GM23248 (cell line): ENCODE results near the gene FGF1. TPM values are rescaled to one million over a fixed set of nuclear protein-coding genes. Genes with fewer than 3 reads are reported as not detected.

Experiments used
- DNase-seq: peaks from one replicate; pipeline ENCODE4 v3.0.0-alpha.2; 2015
- H2AFZ ChIP-seq: fragments of 200-600 bp; sonication (generic); 2 replicates; pipeline ENCODE4 v1.6.1; 2016; ENCODE audit warnings: antibody characterized with exemption
- H3F3A ChIP-seq: fragments of 200-600 bp; sonication (generic); 2 replicates; pipeline ENCODE4 v1.6.1; 2016; ENCODE audit warnings: mild to moderate bottlenecking, antibody characterized with exemption, mixed run types; ENCODE audit not compliant: insufficient read depth
- H3K27ac ChIP-seq: fragments of 200-600 bp; sonication (generic); 2 replicates; pipeline ENCODE4 v1.5.1; 2016; ENCODE audit warnings: mild to moderate bottlenecking
- H3K27me3 ChIP-seq: fragments of 200-600 bp; sonication (generic); replicated peaks from 2 replicates; pipeline ENCODE4 v1.6.1; 2016; ENCODE audit warnings: mild to moderate bottlenecking; ENCODE audit not compliant: insufficient read depth
- H3K36me3 ChIP-seq: fragments of 200-600 bp; sonication (generic); 2 replicates; pipeline ENCODE4 v1.6.1; 2016; ENCODE audit warnings: low read depth, mild to moderate bottlenecking
- H3K4me1 ChIP-seq: fragments of 200-600 bp; sonication (generic); 2 replicates; pipeline ENCODE4 v1.6.1; 2016; ENCODE audit warnings: mild to moderate bottlenecking; ENCODE audit not compliant: insufficient read depth
- H3K4me2 ChIP-seq: fragments of 200-600 bp; sonication (generic); one replicate; pipeline ENCODE4 v1.6.1; 2016; ENCODE audit warnings: mild to moderate bottlenecking; ENCODE audit not compliant: unreplicated experiment
- H3K4me3 ChIP-seq: fragments of 200-600 bp; sonication (generic); 2 replicates; pipeline ENCODE4 v1.5.1; 2016; ENCODE audit warnings: mild to moderate bottlenecking
- H3K79me2 ChIP-seq: fragments of 200-600 bp; sonication (generic); 2 replicates; pipeline ENCODE4 v1.6.1; 2016; ENCODE audit warnings: mild to moderate bottlenecking; ENCODE audit not compliant: insufficient read depth
- H3K9ac ChIP-seq: fragments of 200-600 bp; sonication (generic); 2 replicates; pipeline ENCODE4 v1.6.1; 2016; ENCODE audit warnings: mild to moderate bottlenecking
- H3K9me2 ChIP-seq: fragments of 200-600 bp; sonication (generic); 2 replicates; pipeline ENCODE4 v1.6.1; 2016; ENCODE audit warnings: mixed run types, mild to moderate bottlenecking, moderate library complexity; ENCODE audit not compliant: insufficient read depth
- H3K9me3 ChIP-seq: fragments of 200-600 bp; sonication (generic); one replicate; pipeline ENCODE4 v1.6.1; 2017; ENCODE audit warnings: low read depth
- H4K20me1 ChIP-seq: fragments of 200-600 bp; sonication (generic); 2 replicates; pipeline ENCODE4 v1.6.0; 2016; ENCODE audit not compliant: insufficient read depth
- EZH2 ChIP-seq: fragments of 200-600 bp; sonication (generic); IDR thresholded peaks from 2 replicates; pipeline ENCODE4 v1.6.1; 2018; ENCODE audit warnings: antibody characterized with exemption, mild to moderate bottlenecking; ENCODE audit not compliant: insufficient read depth, poor library complexity, severe bottlenecking
- EZH2phosphoT487 ChIP-seq: fragments of 200-600 bp; sonication (generic); IDR thresholded peaks from 2 replicates; pipeline ENCODE4 v1.6.1; 2018; ENCODE audit warnings: antibody characterized with exemption, moderate library complexity, mild to moderate bottlenecking, low read depth; ENCODE audit not compliant: insufficient read depth
- WGBS, 2 experiments: methylation state at CpG; one replicate each; pipeline ENCODE4 v1.1.6; 2015 to 2017; ENCODE audit warnings: low lambda C conversion rate in 2 of 2, low coverage in 1 of 2; ENCODE audit errors: missing lambda C conversion rate in 2 of 2; 5-methylcytosine and 5-hydroxymethylcytosine counted together
- in situ Hi-C: fragments of 300-500 bp; cut with MboI; formaldehyde crosslinking; loops from 2 replicates; pipeline ENCODE4 v1.15.0; 2020
- polyA plus RNA-seq: library from polyadenylated mRNA; unstranded; fragments of >200 nt; fragmentation: Nextera tagmentation; extraction: Ambion mirVana; gene quantifications from 2 replicates; pipeline ENCODE4 v1.2.1, GENCODE V29; 2016
- total RNA-seq: library from RNA; depleted of rRNA; stranded (reverse); fragments of >200 nt; shearing (Covaris generic); gene quantifications from 2 replicates; pipeline ENCODE4 v1.2.3, GENCODE V29; 2014; rRNA removed

FGF1 gene
- total and polyA plus RNA-seq, 2 experiments from 2014 or later: 13.8 to 29.6 TPM

DNA sequence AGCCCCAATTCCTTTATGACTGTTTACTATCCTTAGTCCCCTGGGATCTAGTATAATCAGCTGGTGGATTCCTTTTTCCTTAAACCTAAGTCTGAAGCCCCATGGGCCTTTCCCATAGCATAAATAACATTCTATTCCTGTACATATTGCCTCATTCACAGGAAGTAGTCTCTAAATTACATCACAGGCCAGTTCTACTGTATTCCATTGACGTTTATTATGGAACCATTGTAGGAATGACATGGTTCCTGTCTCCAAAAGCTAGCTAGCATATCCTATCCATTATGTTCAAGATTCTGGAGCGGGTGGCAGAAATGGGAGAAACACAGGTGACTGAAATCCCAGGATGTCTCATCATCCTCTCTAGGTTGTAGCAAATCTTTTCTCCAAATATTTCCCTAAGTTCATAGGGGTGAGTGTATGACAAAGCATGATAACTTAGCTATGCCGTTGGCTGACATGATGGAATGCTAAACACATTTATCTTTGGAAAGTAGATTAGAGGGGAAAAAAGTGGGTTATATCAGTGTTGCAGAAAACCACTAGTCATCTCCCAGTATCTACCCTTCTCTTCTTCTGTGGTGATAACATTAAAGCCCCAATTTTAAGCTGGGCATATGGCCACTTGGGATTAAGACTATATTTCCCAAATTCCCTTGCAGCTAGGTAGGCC, 140.1 kb downstream of the FGF1 start:
- Histone ChIP-seq H3K27ac (no peak overlapping the region), H2AFZ (0 out of 2 replicates have a peak overlapping the region, but pooled peaks have one; percentile 0), H3K9ac (no peak overlapping the region), H3K36me3 (no peaks in the 10 kb centered on the region), H3K79me2 (no peaks in the 10 kb centered on the region), H3K4me3 (no peak overlapping the region), H3K9me2 (no peaks in the 10 kb centered on the region), H3K4me1 (peaks cover 53% of the 10 kb centered on the region), H3K27me3 (no peaks in the 10 kb centered on the region), H4K20me1 (no peaks in the 10 kb centered on the region), H3K9me3 (no peaks in the 10 kb centered on the region), H3F3A (peaks cover 20% of the 10 kb centered on the region), H3K4me2 (no peak overlapping the region)
- DNase-seq: peak; percentile 42
- 79 to 80% methylated on average over 3 of the region's 3 CpGs for WGBS, 2 experiments
- in situ Hi-C loops: loop anchor here (10.0 kb wide), 1 partner anchor 221 kb away; the partner anchor contains the start of gene SPRY4
- no peak for TF ChIP-seq EZH2phosphoT487
- TF ChIP-seq EZH2: no peak

DNA sequence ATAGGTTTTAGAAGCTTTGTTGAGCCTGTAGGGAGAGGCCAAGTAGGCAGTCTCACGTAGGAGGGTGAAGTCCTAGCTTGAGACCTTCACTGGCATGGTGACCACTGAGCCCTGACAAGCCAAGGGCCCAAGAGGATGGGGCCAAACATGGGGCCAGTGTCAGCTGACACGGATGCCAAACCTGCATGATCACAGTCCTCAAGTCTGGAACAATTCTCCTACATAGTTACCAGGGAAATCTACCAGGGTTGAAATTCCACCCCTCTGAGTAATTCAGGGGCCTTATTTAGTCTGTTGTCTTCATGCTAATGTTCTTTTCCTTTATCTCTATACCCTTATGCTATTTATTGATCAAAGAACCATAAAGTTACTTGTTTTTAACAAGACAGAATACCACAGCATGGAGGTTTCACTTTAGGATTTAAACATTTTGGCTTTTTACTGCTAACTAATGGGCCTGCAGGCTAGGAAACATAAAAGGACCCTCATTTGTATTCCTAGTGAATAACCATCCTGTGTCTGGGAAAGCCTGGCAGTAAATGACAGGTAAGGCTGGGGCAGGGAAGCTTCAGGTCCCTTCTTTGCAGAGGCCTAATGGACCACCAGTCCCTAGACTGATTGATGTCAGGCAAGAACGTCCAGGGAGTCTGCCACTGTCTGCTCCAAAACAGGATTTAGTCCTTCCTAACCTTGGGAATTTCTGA, 140.8 kb downstream of the FGF1 start:
- H3K27ac ChIP-seq: no peak overlapping the region
- H2AFZ ChIP-seq: 0 out of 2 replicates have a peak overlapping the region, but pooled peaks have one; percentile 0
- no peak for TF ChIP-seq EZH2
- no peak for TF ChIP-seq EZH2phosphoT487
- no peaks in the 10 kb centered on the region for H3K79me2 ChIP-seq
- H3K9ac ChIP-seq: no peak overlapping the region
- in situ Hi-C loops: loop anchor here (10.0 kb wide), 1 partner anchor 220 kb away; the partner anchor contains the start of gene SPRY4
- WGBS, 2 experiments: 82% methylated on average over 3 of the region's 3 CpGs
- no peak overlapping the region for H3K4me3 ChIP-seq
- DNase-seq: peak; percentile 42
- no peak overlapping the region for H3K4me2 ChIP-seq
- no peaks in the 10 kb centered on the region for H3K9me3 ChIP-seq
- H3K27me3 ChIP-seq: no peaks in the 10 kb centered on the region
- peaks cover 57% of the 10 kb centered on the region for H3K4me1 ChIP-seq
- no peaks in the 10 kb centered on the region for H4K20me1 ChIP-seq
- peaks cover 20% of the 10 kb centered on the region for H3F3A ChIP-seq
- no peaks in the 10 kb centered on the region for H3K9me2 ChIP-seq
- no peaks in the 10 kb centered on the region for H3K36me3 ChIP-seq

DNA sequence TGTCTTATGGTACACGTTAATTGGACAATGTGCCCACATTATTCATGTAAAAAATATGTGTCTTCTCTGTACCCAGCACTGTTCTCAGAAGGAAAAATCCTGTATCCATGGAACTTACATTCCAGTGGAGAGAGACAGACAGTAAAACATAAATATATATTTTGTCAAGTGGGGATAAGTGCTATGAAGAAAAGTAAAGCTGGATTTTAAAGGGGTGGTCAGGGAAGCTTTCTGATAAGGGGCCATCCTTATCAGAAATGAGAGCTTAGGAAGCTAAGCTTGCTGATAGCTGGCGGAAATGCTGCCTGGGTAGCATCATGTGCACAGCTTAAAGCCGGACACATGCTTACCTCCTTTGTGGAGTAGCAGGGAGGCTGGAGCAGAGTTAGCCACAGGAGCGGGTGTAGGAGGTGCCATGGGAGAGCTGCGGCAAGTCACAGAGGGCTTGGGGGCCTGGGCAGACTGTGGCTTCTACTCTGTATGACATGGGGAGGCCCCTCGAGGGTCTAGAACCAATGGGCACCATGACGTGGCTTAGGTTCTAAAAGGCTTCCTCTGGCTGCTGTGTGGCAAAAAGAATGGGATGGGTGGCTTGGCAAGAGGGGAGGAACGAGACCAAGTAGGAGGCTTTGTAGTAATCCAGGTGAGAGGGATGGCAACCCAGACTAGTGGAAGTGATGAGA, 141.7 kb downstream of the FGF1 start:
- no peak overlapping the region for H3K9ac ChIP-seq
- no peak overlapping the region for H3K4me2 ChIP-seq
- H3F3A ChIP-seq: peaks cover 17% of the 10 kb centered on the region
- no peak for TF ChIP-seq EZH2phosphoT487
- no peak for TF ChIP-seq EZH2
- H3K4me3 ChIP-seq: no peak overlapping the region
- H2AFZ ChIP-seq: no peak overlapping the region
- no peaks in the 10 kb centered on the region for H3K36me3 ChIP-seq
- no peaks in the 10 kb centered on the region for H3K79me2 ChIP-seq
- no peaks in the 10 kb centered on the region for H3K9me2 ChIP-seq
- DNase-seq: peak; percentile 24
- 88 to 89% methylated on average over 8 of the region's 8 CpGs for WGBS, 2 experiments
- in situ Hi-C loops: loop anchor here (10.0 kb wide), 1 partner anchor 219 kb away; the partner anchor contains the start of gene SPRY4
- peaks cover 52% of the 10 kb centered on the region for H3K4me1 ChIP-seq
- H3K27me3 ChIP-seq: no peaks in the 10 kb centered on the region
- H3K9me3 ChIP-seq: no peaks in the 10 kb centered on the region
- H3K27ac ChIP-seq: no peak overlapping the region
- H4K20me1 ChIP-seq: no peaks in the 10 kb centered on the region

DNA sequence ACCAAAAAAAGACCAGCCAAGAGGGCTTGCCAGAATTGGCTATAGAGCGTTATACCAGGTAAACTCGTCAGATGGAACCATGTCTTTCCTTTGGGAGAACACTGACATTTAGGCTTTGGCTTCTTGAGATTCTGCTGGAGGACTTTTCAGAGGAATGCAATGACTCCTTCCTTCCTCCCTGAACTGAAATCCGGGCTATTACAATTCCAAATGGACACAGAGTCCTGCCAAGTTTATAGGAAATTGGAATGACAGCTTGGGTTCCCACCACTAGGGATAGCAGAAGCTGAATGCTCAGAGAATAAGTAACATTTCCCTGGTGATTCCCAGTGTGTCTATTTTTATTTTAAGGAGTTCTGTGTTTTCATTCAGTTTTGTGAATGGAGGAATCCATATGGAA, 143.0 kb downstream of the FGF1 start:
- H3K4me2 ChIP-seq: no peak overlapping the region
- no peak overlapping the region for H3K27ac ChIP-seq
- no peak overlapping the region for H2AFZ ChIP-seq
- peaks cover 20% of the 10 kb centered on the region for H3F3A ChIP-seq
- H3K79me2 ChIP-seq: no peaks in the 10 kb centered on the region
- 45 to 46% methylated on average over 3 of the region's 3 CpGs for WGBS, 2 experiments
- no peaks in the 10 kb centered on the region for H3K36me3 ChIP-seq
- no peaks in the 10 kb centered on the region for H3K27me3 ChIP-seq
- DNase-seq: peak; percentile 60
- H4K20me1 ChIP-seq: no peaks in the 10 kb centered on the region
- no peaks in the 10 kb centered on the region for H3K9me3 ChIP-seq
- H3K4me3 ChIP-seq: no peak overlapping the region
- in situ Hi-C loops: loop anchor here (10.0 kb wide), 1 partner anchor 218 kb away; the partner anchor contains the start of gene SPRY4
- TF ChIP-seq EZH2 (no peak), EZH2phosphoT487 (no peak)
- H3K4me1 ChIP-seq: peaks cover 54% of the 10 kb centered on the region
- no peak overlapping the region for H3K9ac ChIP-seq
- H3K9me2 ChIP-seq: no peaks in the 10 kb centered on the region

Other genes with a start within 250 kb of the FGF1 start
- 1.6 and 8.3 TPM in 2 replicates for gene ARHGAP26, start 84.3 kb upstream of the FGF1 start, total RNA-seq
- gene ARHGAP26, start 84.3 kb upstream of the FGF1 start, polyA plus RNA-seq: 1.7 and 1.9 TPM in 2 replicates